HFFc6 (cell line): ENCODE results near the gene DENND2C. TPM values are rescaled to one million over a fixed set of nuclear protein-coding genes. Genes with fewer than 3 reads are reported as not detected.

Experiments
- DNase-seq: peaks from one replicate; pipeline ENCODE4 v3.0.0-alpha.2; 2018
- H3K27ac Mint-ChIP-seq: 2 replicates; pipeline ENCODE4 v1.8.0; 2020; ENCODE audit warnings: mild to moderate bottlenecking, mixed read lengths
- H3K27me3 Mint-ChIP-seq: 2 replicates; pipeline ENCODE4 v1.8.0; 2021; ENCODE audit warnings: mild to moderate bottlenecking, moderate library complexity, mixed read lengths; ENCODE audit not compliant: insufficient read depth
- H3K36me3 Mint-ChIP-seq: 2 replicates; pipeline ENCODE4 v1.8.0; 2021; ENCODE audit warnings: low read depth, mixed read lengths
- H3K4me1 Mint-ChIP-seq: 2 replicates; pipeline ENCODE4 v1.8.0; 2020; ENCODE audit warnings: low read depth, mixed read lengths
- H3K4me3 Mint-ChIP-seq: 2 replicates; pipeline ENCODE4 v1.8.0; 2020; ENCODE audit warnings: mild to moderate bottlenecking, moderate library complexity, mixed read lengths
- H3K9me3 Mint-ChIP-seq: 2 replicates; pipeline ENCODE4 v1.8.0; 2020; ENCODE audit warnings: mild to moderate bottlenecking, mixed read lengths
- total RNA-seq, 6 experiments: library from RNA; stranded (reverse); fragmentation: NEBNext Ultra II Directional; extraction: Animal tissue kit (Norgen Biotek cat#: 25700); gene quantifications; 2 replicates in 1 of 6; 3 replicates in 5 of 6; pipeline ENCODE4 v1.2.3, GENCODE V29; 2021
- TF ChIP-seq, protein P1 (sequence below): fragments of 200-600 bp; sonication (generic); IDR thresholded peaks from 2 replicates; pipeline ENCODE4 v1.5.0; 2021; ENCODE audit warnings: antibody characterized with exemption, mild to moderate bottlenecking

Gene DENND2C
- total RNA-seq, 6 experiments from 2014 or later = 1.5 to 2.0 (median 1.8) TPM

DNA sequence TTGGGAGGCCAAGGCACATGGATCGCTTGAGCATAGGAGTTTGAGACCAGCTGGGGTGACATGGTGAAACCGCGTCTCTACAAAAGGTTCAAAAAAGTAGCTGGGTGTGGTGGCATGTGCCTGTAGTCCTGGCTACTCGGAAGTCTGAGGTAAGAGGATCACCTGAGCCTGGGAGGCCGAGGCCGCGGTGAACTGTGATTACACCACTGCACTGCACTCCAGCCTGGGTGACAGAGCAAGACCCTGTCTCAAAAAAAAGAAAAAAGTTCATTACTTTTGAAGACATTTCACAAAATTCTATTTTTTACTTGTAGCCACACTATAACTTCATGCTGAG lies 2.1 kb upstream of the DENND2C start:
- Mint-ChIP-seq H3K4me3 (no peak overlapping the region), H3K36me3 (no peaks in the 10 kb centered on the region), H3K4me1 (peaks cover 12% of the 10 kb centered on the region), H3K9me3 (no peaks in the 10 kb centered on the region), H3K27me3 (peaks cover 9% of the 10 kb centered on the region; the same call in 1 of the 2 replicates), H3K27ac (no peak overlapping the region)
- no peak for DNase-seq
- TF ChIP-seq, protein P1, sequence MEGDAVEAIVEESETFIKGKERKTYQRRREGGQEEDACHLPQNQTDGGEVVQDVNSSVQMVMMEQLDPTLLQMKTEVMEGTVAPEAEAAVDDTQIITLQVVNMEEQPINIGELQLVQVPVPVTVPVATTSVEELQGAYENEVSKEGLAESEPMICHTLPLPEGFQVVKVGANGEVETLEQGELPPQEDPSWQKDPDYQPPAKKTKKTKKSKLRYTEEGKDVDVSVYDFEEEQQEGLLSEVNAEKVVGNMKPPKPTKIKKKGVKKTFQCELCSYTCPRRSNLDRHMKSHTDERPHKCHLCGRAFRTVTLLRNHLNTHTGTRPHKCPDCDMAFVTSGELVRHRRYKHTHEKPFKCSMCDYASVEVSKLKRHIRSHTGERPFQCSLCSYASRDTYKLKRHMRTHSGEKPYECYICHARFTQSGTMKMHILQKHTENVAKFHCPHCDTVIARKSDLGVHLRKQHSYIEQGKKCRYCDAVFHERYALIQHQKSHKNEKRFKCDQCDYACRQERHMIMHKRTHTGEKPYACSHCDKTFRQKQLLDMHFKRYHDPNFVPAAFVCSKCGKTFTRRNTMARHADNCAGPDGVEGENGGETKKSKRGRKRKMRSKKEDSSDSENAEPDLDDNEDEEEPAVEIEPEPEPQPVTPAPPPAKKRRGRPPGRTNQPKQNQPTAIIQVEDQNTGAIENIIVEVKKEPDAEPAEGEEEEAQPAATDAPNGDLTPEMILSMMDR = no peak

DNA sequence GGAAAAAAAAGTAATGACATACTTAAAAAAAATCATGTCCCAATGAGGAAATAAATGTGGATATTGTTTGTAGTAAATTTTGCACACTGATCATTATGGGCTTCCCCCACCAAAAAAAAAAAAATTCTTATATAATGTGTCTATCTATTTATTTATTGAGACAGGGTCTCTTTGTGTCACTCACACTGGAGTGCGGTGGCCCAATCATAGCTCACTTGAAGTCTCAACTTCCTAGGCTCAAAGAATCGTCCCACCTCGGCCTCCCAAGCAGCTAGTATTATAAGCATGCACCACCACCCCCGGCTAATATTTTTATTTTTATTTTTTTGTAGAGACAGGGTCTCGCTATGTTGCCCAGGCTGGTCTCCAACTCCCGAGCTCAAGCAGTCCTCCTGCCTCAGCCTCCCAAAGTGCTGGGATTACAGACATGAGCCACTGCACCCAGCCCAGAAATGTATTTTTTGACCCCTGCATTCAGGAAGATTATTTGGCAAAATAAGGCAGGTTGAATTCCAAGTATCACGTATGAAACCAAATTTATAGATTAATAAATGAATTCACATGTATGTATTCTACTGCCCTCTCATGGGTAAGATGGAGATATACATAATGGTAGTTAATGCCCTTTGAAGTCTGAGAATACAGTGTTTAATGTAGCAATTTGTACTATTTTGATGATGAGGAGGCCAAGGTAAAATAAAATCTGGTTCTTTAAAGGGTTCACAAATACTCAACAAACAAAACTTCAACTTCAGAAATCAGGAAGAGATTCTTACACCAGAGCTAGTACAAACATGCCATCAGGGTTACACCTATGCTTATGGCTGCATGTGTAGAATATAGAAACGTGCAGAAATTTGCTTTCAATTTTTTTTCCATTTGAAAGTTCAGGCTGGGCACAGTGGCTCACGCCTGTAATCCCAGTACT lies 1.4 kb upstream of the DENND2C start:
- TF ChIP-seq, protein P1 = peak; percentile 70
- peak overlapping the region; percentile 95; the same call in 1 of the 2 replicates for H3K4me3 Mint-ChIP-seq
- peaks cover 12% of the 10 kb centered on the region for H3K4me1 Mint-ChIP-seq
- no peak overlapping the region for H3K27ac Mint-ChIP-seq
- no peaks in the 10 kb centered on the region for H3K9me3 Mint-ChIP-seq
- peak; percentile 4 for DNase-seq
- H3K27me3 Mint-ChIP-seq = peaks cover 5% of the 10 kb centered on the region; the same call in 1 of the 2 replicates
- no peaks in the 10 kb centered on the region for H3K36me3 Mint-ChIP-seq

DNA sequence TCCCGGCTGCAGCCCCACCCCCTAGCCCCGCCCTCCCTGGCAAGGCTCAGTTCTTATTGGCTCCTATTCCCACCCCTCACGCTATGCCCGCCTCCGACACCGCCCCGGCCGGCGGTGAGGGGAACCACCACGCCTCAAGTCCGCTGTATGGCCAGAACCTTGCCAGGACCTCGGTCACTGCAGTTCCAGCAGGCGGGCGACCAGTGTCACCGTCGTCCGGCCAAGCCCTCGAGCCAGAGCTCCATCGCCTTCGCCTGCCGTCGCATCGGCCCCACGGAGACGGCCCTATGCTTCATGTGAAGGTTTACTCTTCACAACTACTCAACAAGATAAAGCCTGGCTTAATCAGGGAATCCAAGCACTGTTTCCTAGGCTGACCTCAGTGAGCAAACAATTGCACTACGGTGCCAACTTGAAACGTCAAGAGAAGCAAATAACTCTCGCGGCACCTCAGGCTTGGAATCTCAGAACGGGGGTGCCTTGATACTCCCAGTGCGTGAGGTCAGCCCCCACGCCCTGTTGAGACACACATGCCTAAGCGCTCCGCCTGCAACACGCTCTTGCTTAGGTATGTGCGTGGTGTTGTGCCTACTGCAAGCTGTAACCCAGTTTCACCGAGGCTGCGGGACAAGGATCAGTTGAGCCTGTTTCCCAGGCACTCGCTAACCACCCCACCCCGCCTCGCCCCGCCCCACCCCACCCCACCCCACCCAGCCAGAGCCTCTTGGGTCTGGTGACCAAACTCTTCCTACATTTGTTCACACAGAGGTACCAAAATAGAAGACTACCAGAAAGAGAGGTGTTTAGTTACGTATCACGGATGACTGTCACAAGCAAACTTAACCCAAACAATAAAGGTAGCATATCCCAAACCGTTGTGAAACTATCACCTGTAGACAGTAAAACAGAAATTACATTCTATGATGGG lies 498 bp upstream of the DENND2C start:
- TF ChIP-seq, protein P1 = peak; percentile 60
- Mint-ChIP-seq H3K36me3 (no peaks in the 10 kb centered on the region), H3K4me3 (peak overlapping the region; percentile 95), H3K27me3 (peaks cover 5% of the 10 kb centered on the region; the same call in 1 of the 2 replicates), H3K4me1 (peaks cover 12% of the 10 kb centered on the region), H3K27ac (peak overlapping the region; percentile 99), H3K9me3 (no peaks in the 10 kb centered on the region)
- peak; percentile 89 for DNase-seq

DNA sequence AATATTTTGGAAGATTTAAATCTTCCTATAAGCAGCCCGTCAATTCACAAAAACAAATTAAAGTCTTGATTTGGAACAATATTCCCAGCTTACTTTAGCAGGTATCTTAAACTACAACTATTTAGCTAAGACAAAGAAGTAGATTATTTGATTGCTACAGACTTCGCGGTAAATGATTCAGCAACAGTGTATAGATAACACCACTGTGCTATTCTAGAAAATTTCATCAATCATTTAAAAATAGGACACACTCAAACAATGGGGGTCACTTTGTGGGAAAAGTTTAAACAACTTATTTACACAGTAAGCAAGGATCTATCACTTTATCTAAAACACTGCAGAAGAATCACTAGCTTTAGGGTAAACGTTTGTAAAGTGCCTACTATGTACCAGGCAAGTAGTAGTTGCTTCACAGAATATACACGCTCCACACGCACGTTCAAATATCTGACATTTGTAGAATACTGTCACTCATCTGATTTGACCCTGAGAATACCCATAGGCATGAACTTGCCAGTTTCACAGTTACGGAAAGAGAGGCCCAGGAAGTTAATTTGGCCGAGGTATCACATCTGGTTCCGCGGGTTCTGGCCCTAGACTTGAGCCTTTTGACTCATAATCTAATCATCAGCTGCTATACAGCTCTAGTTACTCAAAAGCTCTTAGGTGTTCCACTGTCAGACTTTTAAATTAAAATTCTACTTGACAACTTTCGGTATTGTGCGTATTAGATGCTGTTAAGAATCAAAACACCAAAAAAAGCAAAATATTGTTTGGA lies 876 bp downstream of the DENND2C start:
- H3K4me1 Mint-ChIP-seq = peaks cover 12% of the 10 kb centered on the region
- no peaks in the 10 kb centered on the region for H3K36me3 Mint-ChIP-seq
- TF ChIP-seq, protein P1 = no peak
- H3K27ac Mint-ChIP-seq = peak overlapping the region; percentile 99
- DNase-seq = peak; percentile 13
- peak overlapping the region; percentile 95 for H3K4me3 Mint-ChIP-seq
- no peaks in the 10 kb centered on the region for H3K27me3 Mint-ChIP-seq
- no peaks in the 10 kb centered on the region for H3K9me3 Mint-ChIP-seq

DNA sequence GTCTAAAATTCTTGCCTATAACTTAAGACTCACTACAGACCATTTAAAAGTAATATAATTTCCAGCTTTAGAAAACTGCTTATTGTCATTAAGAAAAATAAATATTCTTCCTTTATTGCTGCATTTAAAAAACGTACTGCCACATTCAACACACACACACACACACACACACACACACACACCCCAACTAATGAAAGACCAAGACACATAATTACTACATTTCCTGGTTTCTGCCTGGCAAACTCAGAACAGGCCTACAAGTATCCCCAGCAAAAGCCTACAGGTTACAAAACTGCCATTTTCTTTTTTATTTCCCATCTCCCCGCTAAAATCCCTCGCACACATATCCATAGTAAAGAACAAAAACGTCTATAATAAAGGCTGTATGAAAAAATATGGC lies 1.5 kb downstream of the DENND2C start:
- H3K4me1 Mint-ChIP-seq = peaks cover 12% of the 10 kb centered on the region
- no peak overlapping the region; the same call in 1 of the 2 replicates for H3K4me3 Mint-ChIP-seq
- no peaks in the 10 kb centered on the region for H3K27me3 Mint-ChIP-seq
- H3K36me3 Mint-ChIP-seq = no peaks in the 10 kb centered on the region
- H3K9me3 Mint-ChIP-seq = no peaks in the 10 kb centered on the region
- no peak overlapping the region for H3K27ac Mint-ChIP-seq
- TF ChIP-seq, protein P1 = no peak
- no peak for DNase-seq
